Right cardiac atrium (tissue), 5 donors: Measurements from ENCODE around the gene PHLPP1. TPM values are rescaled to one million over a fixed set of nuclear protein-coding genes. Genes with fewer than 3 reads are reported as not detected.
"Not testable (repeated sequence)": the region's sequence is repeated elsewhere in the genome, so short reads cannot be mapped to it uniquely, and the experiment has no call there.

Experiments used
- ATAC-seq, 2 donors: fragments of 200-7000 bp; cut with Tn5 transposase; one replicate each; pipeline versions ENCODE4 v1.8.0 to v1.9.1; 2020; ENCODE audit warnings: moderate library complexity in 2 of 2, mild to moderate bottlenecking in 1 of 2
- DNase-seq, 3 donors: peaks; one replicate each; pipeline ENCODE4 v3.0.0-alpha.2; 2020
- H3K27ac ChIP-seq: one replicate; pipeline ENCODE4 v1.5.1; 2013; ENCODE audit warnings: mild to moderate bottlenecking, low read length, control low read depth, moderate library complexity
- H3K27me3 ChIP-seq: one replicate; pipeline ENCODE4 v1.6.1; 2013; ENCODE audit not compliant: control insufficient read depth, insufficient read depth
- H3K4me1 ChIP-seq: one replicate; pipeline ENCODE4 v1.6.1; 2013; ENCODE audit warnings: low read length; ENCODE audit not compliant: control insufficient read depth, insufficient read depth
- H3K4me3 ChIP-seq: one replicate; pipeline ENCODE4 v1.5.1; 2013; ENCODE audit warnings: low read length, control low read depth
- H3K9me3 ChIP-seq: one replicate; pipeline ENCODE4 v1.6.1; 2013; ENCODE audit warnings: low read length; ENCODE audit not compliant: control insufficient read depth
- WGBS: extraction: QIAGEN DNeasy Blood & Tissue Kit; methylation state at CpG from one replicate; pipeline ENCODE4 v1.1.7; 2013; 5-methylcytosine and 5-hydroxymethylcytosine counted together
- intact Hi-C, 4 donors: fragments of 100-400 bp; cut with DNase I; formaldehyde crosslinking; loops; one replicate each; pipeline versions ENCODE4 v1.11.0 to v1.14.0; 2022 to 2023
- polyA plus RNA-seq: library from polyadenylated mRNA; stranded (reverse); fragments of 200-250 nt; gene quantifications from one replicate; pipeline ENCODE4 v1.2.3, GENCODE V29; 2013
- total RNA-seq, 4 donors: library from RNA; stranded (reverse); fragmentation: NEBNext Ultra II Directional; extraction: Animal tissue kit (Norgen Biotek cat#: 25700); gene quantifications; one replicate each; pipeline ENCODE4 v1.2.1, GENCODE V29; 2021
- donor health status: healthy with polysubstance abuse.
- donor health status: DM: no; HTN: yes; CAD: no.
- donor health status: DM: no; HTN: no; CAD: no.
- donor health status: DM: no; HTN: yes; CAD: no; lungs with severe emphysema.
- donor health status: DM: yes; HTN: yes; CAD: no.

Gene PHLPP1
- total and polyA plus RNA-seq, 5 donors, result 1.7 to 6.4 (median 4.9) TPM

GRCh38 chr18:62730941-62731340 lies 15.6 kb downstream of the PHLPP1 start:
- intact Hi-C loops, result no loop called here
- no peaks in the 10 kb centered on the region for H3K9me3 ChIP-seq
- 89% methylated on average over 3 of the region's 3 CpGs for WGBS
- H3K27me3 ChIP-seq, result no peaks in the 10 kb centered on the region
- no peak overlapping the region for H3K27ac ChIP-seq
- DNase-seq (no peak), ATAC-seq (no peak)
- no peaks in the 10 kb centered on the region for H3K4me1 ChIP-seq
- H3K4me3 ChIP-seq, result no peak overlapping the region

DNA sequence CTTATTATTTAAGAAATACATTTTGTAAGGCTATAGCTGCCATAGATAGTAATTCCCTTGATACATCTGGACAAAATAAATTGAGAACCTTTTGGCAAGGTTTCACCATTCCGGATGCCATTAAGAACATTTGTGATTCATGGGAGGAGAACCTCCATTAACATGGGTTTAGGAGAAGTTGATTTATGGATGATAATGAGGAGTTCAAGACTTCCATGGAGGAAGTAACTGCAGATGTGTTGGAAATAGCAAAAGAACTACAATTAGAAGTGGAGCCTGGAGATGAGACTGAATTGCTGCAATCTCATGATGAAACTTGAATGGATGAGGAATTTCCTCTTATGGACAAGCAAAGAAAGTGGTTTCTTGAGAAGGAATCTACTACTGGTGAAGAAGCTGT lies 17.3 kb downstream of the PHLPP1 start:
- H3K4me3 ChIP-seq, result no peak overlapping the region
- no peaks in the 10 kb centered on the region for H3K9me3 ChIP-seq
- H3K4me1 ChIP-seq, result no peaks in the 10 kb centered on the region
- no peak overlapping the region for H3K27ac ChIP-seq
- no peaks in the 10 kb centered on the region for H3K27me3 ChIP-seq
- ATAC-seq, result no peak
- 96% methylated on average over 1 of the region's 1 CpG for whole genome bisulfite sequencing
- intact Hi-C loops, result no loop called here
- no peak for DNase-seq

DNA sequence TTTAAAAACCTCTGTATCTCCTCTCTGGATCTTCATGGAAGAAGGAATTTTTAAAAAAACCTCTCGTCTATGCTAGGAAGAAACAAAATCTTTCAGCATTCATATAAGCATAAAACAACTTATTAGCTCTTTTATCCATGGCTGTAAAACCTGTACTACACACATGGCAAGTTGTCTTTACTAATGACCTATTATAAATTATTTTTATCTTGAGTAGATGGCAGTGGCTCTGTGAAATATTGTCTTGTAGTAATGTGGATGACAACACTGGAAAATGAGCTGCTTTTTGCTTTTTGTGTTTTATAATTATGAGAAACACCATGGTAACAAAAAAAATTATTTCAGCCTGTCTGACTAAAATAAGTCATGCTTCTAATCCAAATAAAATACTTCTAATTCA lies 18.9 kb downstream of the PHLPP1 start:
- ATAC-seq (no peak), DNase-seq (no peak)
- 71% methylated on average over 1 of the region's 1 CpG for WGBS
- Histone ChIP-seq H3K27ac (no peak overlapping the region), H3K27me3 (no peaks in the 10 kb centered on the region), H3K9me3 (no peaks in the 10 kb centered on the region), H3K4me1 (no peaks in the 10 kb centered on the region), H3K4me3 (no peak overlapping the region)
- intact Hi-C loops, result no loop called here

DNA sequence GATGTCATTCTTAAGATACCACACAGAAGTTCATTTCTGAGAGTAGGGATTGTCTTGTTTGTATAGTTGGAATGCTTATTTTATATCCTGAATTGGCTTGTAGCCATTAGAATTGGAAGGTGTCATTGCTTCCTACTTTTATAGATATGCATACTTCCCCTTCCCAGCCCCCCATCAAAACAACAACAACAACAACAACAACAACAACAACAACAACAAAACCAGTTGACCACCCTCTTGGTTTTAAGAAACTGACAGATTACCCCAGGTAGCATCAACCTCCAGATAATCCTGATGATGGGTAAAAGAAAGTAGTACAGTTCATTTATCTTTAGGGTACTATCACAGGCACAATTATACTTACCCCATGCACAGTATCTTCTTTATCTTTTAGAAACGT lies 20.0 kb downstream of the PHLPP1 start:
- Histone ChIP-seq H3K27me3 (no peaks in the 10 kb centered on the region), H3K9me3 (no peaks in the 10 kb centered on the region), H3K27ac (no peak overlapping the region), H3K4me3 (no peak overlapping the region), H3K4me1 (peaks cover 2% of the 10 kb centered on the region)
- no peak for ATAC-seq
- intact Hi-C loops, result no loop called here
- no peak for DNase-seq
- 57% methylated on average over 1 of the region's 1 CpG for WGBS

GRCh38 chr18:62736077-62736855 lies 20.9 kb downstream of the PHLPP1 start:
- no peak for ATAC-seq
- Histone ChIP-seq H3K9me3 (no peaks in the 10 kb centered on the region), H3K27me3 (no peaks in the 10 kb centered on the region), H3K4me3 (no peak overlapping the region), H3K4me1 (peaks cover 2% of the 10 kb centered on the region), H3K27ac (no peak overlapping the region)
- no peak for DNase-seq
- 96% methylated on average over 4 of the region's 4 CpGs for WGBS
- intact Hi-C loops, result no loop called here

DNA sequence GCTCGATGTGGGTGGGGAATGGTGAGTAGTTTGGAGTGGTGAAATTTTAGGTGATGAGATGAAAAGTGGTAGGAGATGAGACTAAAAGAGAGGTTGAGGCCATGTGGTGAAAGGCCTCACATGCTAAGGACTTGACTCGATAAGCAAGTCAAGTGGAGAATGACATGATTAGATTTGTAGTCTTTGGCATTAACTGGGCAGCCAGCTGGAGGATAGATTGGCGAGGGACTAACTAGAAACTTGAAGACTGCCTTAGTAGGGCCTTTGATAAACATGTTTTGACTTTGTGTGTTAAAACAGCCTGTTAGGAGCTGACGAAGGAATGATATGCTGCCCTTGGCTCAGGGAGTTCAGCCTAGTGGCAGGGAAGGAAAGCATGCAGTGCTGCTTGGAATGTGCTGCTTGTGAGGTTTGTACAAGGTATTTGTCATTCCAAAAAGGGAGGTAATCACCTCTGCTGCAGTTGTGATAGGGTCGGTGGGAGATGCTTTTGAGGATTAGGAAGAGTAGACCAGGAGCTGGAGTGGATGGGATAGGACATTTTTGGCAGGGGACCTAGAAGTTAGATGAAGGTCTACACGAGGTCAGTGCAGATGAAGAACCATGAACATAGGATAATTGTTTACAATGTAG lies 22.0 kb downstream of the PHLPP1 start:
- Histone ChIP-seq H3K4me1 (peaks cover 2% of the 10 kb centered on the region), H3K27ac (no peak overlapping the region), H3K9me3 (no peaks in the 10 kb centered on the region), H3K27me3 (no peaks in the 10 kb centered on the region), H3K4me3 (no peak overlapping the region)
- intact Hi-C loops, result no loop called here
- ATAC-seq, result no peak
- no peak for DNase-seq
- WGBS, result 64% methylated on average over 6 of the region's 6 CpGs

DNA sequence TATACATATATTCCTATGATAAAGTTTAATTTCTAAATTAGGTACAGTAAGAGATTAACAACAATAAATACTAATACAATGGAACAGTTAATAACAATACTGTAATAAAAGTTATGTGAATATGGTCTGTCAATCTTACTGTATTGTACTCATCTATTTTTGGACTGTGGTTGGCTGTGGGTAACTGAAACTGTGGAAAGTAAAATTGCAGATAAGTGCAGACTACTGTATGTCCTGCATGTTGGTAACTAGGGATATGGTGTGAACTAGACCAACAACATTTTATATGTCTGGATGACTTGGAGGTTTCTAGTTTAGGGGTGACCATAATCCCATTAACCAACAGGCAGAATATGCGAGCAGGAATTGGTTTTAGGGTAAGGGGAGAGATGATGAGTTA lies 23.3 kb downstream of the PHLPP1 start:
- DNase-seq (no peak), ATAC-seq (peak in 1 of 2 donors; percentile 31)
- no peaks in the 10 kb centered on the region for H3K9me3 ChIP-seq
- H3K4me3 ChIP-seq, result no peak overlapping the region
- no peaks in the 10 kb centered on the region for H3K27me3 ChIP-seq
- no peak overlapping the region for H3K27ac ChIP-seq
- 100% methylated on average over 1 of the region's 1 CpG for WGBS
- H3K4me1 ChIP-seq, result peaks cover 2% of the 10 kb centered on the region
- intact Hi-C loops, result no loop called here

- no peak for ATAC-seq
- H3K27me3 ChIP-seq, result no peaks in the 10 kb centered on the region
- H3K4me3 ChIP-seq, result no peak overlapping the region
- no peak overlapping the region for H3K27ac ChIP-seq
- DNase-seq, result no peak
- peaks cover 2% of the 10 kb centered on the region for H3K4me1 ChIP-seq
- no peaks in the 10 kb centered on the region for H3K9me3 ChIP-seq
- intact Hi-C loops, result no loop called here
- 74% methylated on average over 5 of the region's 5 CpGs for WGBS
These were observed 24.6 kb downstream of the PHLPP1 start for GRCh38 chr18:62739911-62740310.

- DNase-seq, H3K4me1 ChIP-seq, H3K4me3 ChIP-seq, H3K9me3 ChIP-seq, intact Hi-C loops, H3K27me3 ChIP-seq, H3K27ac ChIP-seq, ATAC-seq: not testable (repeated sequence)
- WGBS, result 88% methylated on average over 5 of the region's 5 CpGs
These were observed 25.3 kb downstream of the PHLPP1 start for GRCh38 chr18:62740650-62741049.

- ATAC-seq, result peak in 1 of 2 donors; percentile 57
These were observed 25.8 kb downstream of the PHLPP1 start for GRCh38 chr18:62741118-62741566.

DNA sequence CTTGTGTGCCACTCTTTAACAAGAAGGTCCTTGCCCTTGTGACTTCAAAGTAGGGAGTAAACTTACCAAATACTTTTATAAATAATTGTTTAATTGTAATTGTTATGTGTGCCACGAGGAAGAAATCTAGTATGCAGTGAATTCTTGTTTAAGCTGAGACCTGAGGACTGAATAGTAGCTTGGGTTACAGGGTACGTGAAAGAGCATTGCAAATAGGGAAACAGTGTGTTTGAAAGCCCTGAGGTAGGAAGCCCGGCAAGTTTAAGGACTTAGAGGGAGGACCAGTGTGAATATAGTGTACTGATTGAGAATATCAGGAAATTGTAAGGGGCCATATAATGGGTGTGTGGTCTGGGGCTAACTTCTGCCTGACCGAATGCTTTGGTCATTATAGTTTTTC lies 26.2 kb downstream of the PHLPP1 start:
- H3K9me3 ChIP-seq, result no peaks in the 10 kb centered on the region
- H3K4me3 ChIP-seq, result no peak overlapping the region
- DNase-seq (no peak), ATAC-seq (no peak)
- no peaks in the 10 kb centered on the region for H3K27me3 ChIP-seq
- intact Hi-C loops, result no loop called here
- 88% methylated on average over 4 of the region's 4 CpGs for WGBS
- H3K4me1 ChIP-seq, result peaks cover 2% of the 10 kb centered on the region
- H3K27ac ChIP-seq, result no peak overlapping the region

More at GRCh38 chr18:62741118-62741566, 25.8 kb downstream of the PHLPP1 start:
- intact Hi-C loops, result no loop called here
- DNase-seq, result no peak
- WGBS, result 57% methylated on average over 4 of the region's 4 CpGs
- Histone ChIP-seq H3K4me3 (no peak overlapping the region), H3K9me3 (no peaks in the 10 kb centered on the region), H3K4me1 (peaks cover 2% of the 10 kb centered on the region), H3K27ac (no peak overlapping the region), H3K27me3 (no peaks in the 10 kb centered on the region)
